ENCODE data around the gene FXYD1.

Gene FXYD1

GRCh38 chr19:35141837-35142605 is 3.4 kb downstream of the FXYD1 start:
- Histone ChIP-seq H2BK12ac (ENCODE audit: low read length) (no peak overlapping the region), H2AFZ (ENCODE audit: insufficient read depth, low read length, poor library complexity) (no peak overlapping the region), H3K4me3 (ENCODE audit: low read depth, low read length) (no peak overlapping the region), H3K79me2 (ENCODE audit: control insufficient read depth, insufficient read depth, low read length, poor library complexity) (no peaks in the 10 kb centered on the region), H3K14ac (ENCODE audit: low read length) (no peak overlapping the region), H3K4ac (ENCODE audit: low read depth, low read length) (no peak overlapping the region), H3K27ac (ENCODE audit: low read depth, low read length) (no peak overlapping the region), H3K9me3 (ENCODE audit: insufficient read depth, low read depth, low read length) (no peaks in the 10 kb centered on the region), H2BK5ac (ENCODE audit: low read depth, low read length, poor library complexity) (no peak overlapping the region), H3K18ac (ENCODE audit: low read length) (no peak overlapping the region), H3K9ac (ENCODE audit: low read length) (no peak overlapping the region), H4K8ac (ENCODE audit: low read depth, low read length) (no peak overlapping the region), H3K4me2 (ENCODE audit: low read length) (peak overlapping the region; percentile 42), H4K91ac (ENCODE audit: low read depth, low read length) (no peak overlapping the region), H3K27me3 (ENCODE audit: insufficient read depth, low read length) (peaks cover 26% of the 10 kb centered on the region), H3K79me1 (ENCODE audit: low read length) (no peaks in the 10 kb centered on the region), H3K36me3 (ENCODE audit: control insufficient read depth in 1 of 2, insufficient read depth in 2 of 2, low read length in 2 of 2) (no peaks in the 10 kb centered on the region), H3K23ac (ENCODE audit: low read length) (no peak overlapping the region), H2BK120ac (ENCODE audit: insufficient read depth, low read length, poor library complexity) (no peak overlapping the region), H4K12ac (ENCODE audit: low read depth, low read length) (no peak overlapping the region), H3K4me1 (ENCODE audit: control insufficient read depth in 1 of 2, insufficient read depth in 2 of 2, low read length in 2 of 2) (peaks cover 0 to 8% of the 10 kb centered on the region in 2 experiments), H2AK5ac (ENCODE audit: low read length) (no peak overlapping the region)
- WGBS (ENCODE audit: extremely low coverage, insufficient coverage, insufficient read length) = no CpG with 5 or more reads among the region's 21 CpGs
- no peak for DNase-seq

- Histone ChIP-seq H3K18ac (ENCODE audit: low read length) (no peak overlapping the region), H3K9ac (ENCODE audit: low read length) (no peak overlapping the region), H3K23ac (ENCODE audit: low read length) (no peak overlapping the region), H2BK5ac (ENCODE audit: low read depth, low read length, poor library complexity) (no peak overlapping the region), H3K27me3 (ENCODE audit: insufficient read depth, low read length) (peaks cover 26% of the 10 kb centered on the region), H4K8ac (ENCODE audit: low read depth, low read length) (no peak overlapping the region), H3K4me2 (ENCODE audit: low read length) (peak overlapping the region; percentile 42), H3K4me3 (ENCODE audit: low read depth, low read length) (no peak overlapping the region), H3K4ac (ENCODE audit: low read depth, low read length) (no peak overlapping the region), H3K27ac (ENCODE audit: low read depth, low read length) (no peak overlapping the region), H4K91ac (ENCODE audit: low read depth, low read length) (no peak overlapping the region), H4K12ac (ENCODE audit: low read depth, low read length) (no peak overlapping the region), H2AK5ac (ENCODE audit: low read length) (no peak overlapping the region), H3K14ac (ENCODE audit: low read length) (no peak overlapping the region), H3K36me3 (ENCODE audit: control insufficient read depth in 1 of 2, insufficient read depth in 2 of 2, low read length in 2 of 2) (no peaks in the 10 kb centered on the region), H2BK12ac (ENCODE audit: low read length) (no peak overlapping the region), H3K79me1 (ENCODE audit: low read length) (no peaks in the 10 kb centered on the region), H2AFZ (ENCODE audit: insufficient read depth, low read length, poor library complexity) (no peak overlapping the region), H3K79me2 (ENCODE audit: control insufficient read depth, insufficient read depth, low read length, poor library complexity) (no peaks in the 10 kb centered on the region), H3K9me3 (ENCODE audit: insufficient read depth, low read depth, low read length) (no peaks in the 10 kb centered on the region), H3K4me1 (ENCODE audit: control insufficient read depth in 1 of 2, insufficient read depth in 2 of 2, low read length in 2 of 2) (peaks cover 0 to 8% of the 10 kb centered on the region in 2 experiments), H2BK120ac (ENCODE audit: insufficient read depth, low read length, poor library complexity) (no peak overlapping the region)
- peak in 1 of 2 donors; percentile 65 for DNase-seq
- WGBS (ENCODE audit: extremely low coverage, insufficient coverage, insufficient read length) = no CpG with 5 or more reads among the region's 46 CpGs
Measured at GRCh38 chr19:35142606-35143230, 4.1 kb downstream of the FXYD1 start.

- no peak within 1 kb of the TSS for H3K14ac ChIP-seq (ENCODE audit: low read length)
- no peak within 1 kb of the TSS for H2AFZ ChIP-seq (ENCODE audit: insufficient read depth, low read length, poor library complexity)
- H3K9ac ChIP-seq (ENCODE audit: low read length) = no peak within 1 kb of the TSS
- no peak for DNase-seq
- H2BK5ac ChIP-seq (ENCODE audit: low read depth, low read length, poor library complexity) = no peak within 1 kb of the TSS
- H2AK5ac ChIP-seq (ENCODE audit: low read length) = no peak within 1 kb of the TSS
- H4K91ac ChIP-seq (ENCODE audit: low read depth, low read length) = no peak within 1 kb of the TSS
- H3K9me3 ChIP-seq (ENCODE audit: insufficient read depth, low read depth, low read length) = no peaks in the 10 kb centered on the region
- no peaks in the 10 kb centered on the region for H3K79me1 ChIP-seq (ENCODE audit: low read length)
- no peak within 1 kb of the TSS for H2BK120ac ChIP-seq (ENCODE audit: insufficient read depth, low read length, poor library complexity)
- H3K36me3 ChIP-seq (ENCODE audit: control insufficient read depth in 1 of 2, insufficient read depth in 2 of 2, low read length in 2 of 2) = no peaks in the 10 kb centered on the region
- no peaks in the 10 kb centered on the region for H3K79me2 ChIP-seq (ENCODE audit: control insufficient read depth, insufficient read depth, low read length, poor library complexity)
- H3K23ac ChIP-seq (ENCODE audit: low read length) = no peak within 1 kb of the TSS
- H3K27ac ChIP-seq (ENCODE audit: low read depth, low read length) = no peak within 1 kb of the TSS
- peak within 1 kb of the TSS; percentile 42 for H3K4me2 ChIP-seq (ENCODE audit: low read length)
- no peak within 1 kb of the TSS for H4K12ac ChIP-seq (ENCODE audit: low read depth, low read length)
- WGBS (ENCODE audit: extremely low coverage, insufficient coverage, insufficient read length) = no CpG with 5 or more reads among the region's 31 CpGs
- no peak within 1 kb of the TSS for H3K4me3 ChIP-seq (ENCODE audit: low read depth, low read length)
- no peak within 1 kb of the TSS for H2BK12ac ChIP-seq (ENCODE audit: low read length)
- peaks cover 0 to 8% of the 10 kb centered on the region in 2 experiments for H3K4me1 ChIP-seq (ENCODE audit: control insufficient read depth in 1 of 2, insufficient read depth in 2 of 2, low read length in 2 of 2)
- no peak within 1 kb of the TSS for H3K18ac ChIP-seq (ENCODE audit: low read length)
- H3K4ac ChIP-seq (ENCODE audit: low read depth, low read length) = no peak within 1 kb of the TSS
- H3K27me3 ChIP-seq (ENCODE audit: insufficient read depth, low read length) = peaks cover 26% of the 10 kb centered on the region
- no peak within 1 kb of the TSS for H4K8ac ChIP-seq (ENCODE audit: low read depth, low read length)
Measured at GRCh38 chr19:35143231-35143715, 4.6 kb downstream of the FXYD1 start, which contains the start of gene FXYD7. FXYD7 (plus strand) TSS chr19:35143255; CDS start chr19:35143334, 79 bp downstream.

- Histone ChIP-seq H3K27me3 (ENCODE audit: insufficient read depth, low read length) (peaks cover 26% of the 10 kb centered on the region), H2AFZ (ENCODE audit: insufficient read depth, low read length, poor library complexity) (no peak overlapping the region), H3K14ac (ENCODE audit: low read length) (no peak overlapping the region), H4K8ac (ENCODE audit: low read depth, low read length) (no peak overlapping the region), H3K18ac (ENCODE audit: low read length) (no peak overlapping the region), H2BK12ac (ENCODE audit: low read length) (no peak overlapping the region), H3K4me2 (ENCODE audit: low read length) (no peak overlapping the region), H3K9me3 (ENCODE audit: insufficient read depth, low read depth, low read length) (no peaks in the 10 kb centered on the region), H3K27ac (ENCODE audit: low read depth, low read length) (no peak overlapping the region), H3K9ac (ENCODE audit: low read length) (no peak overlapping the region), H3K36me3 (ENCODE audit: control insufficient read depth in 1 of 2, insufficient read depth in 2 of 2, low read length in 2 of 2) (no peaks in the 10 kb centered on the region), H2BK5ac (ENCODE audit: low read depth, low read length, poor library complexity) (no peak overlapping the region), H2AK5ac (ENCODE audit: low read length) (no peak overlapping the region), H2BK120ac (ENCODE audit: insufficient read depth, low read length, poor library complexity) (no peak overlapping the region), H4K12ac (ENCODE audit: low read depth, low read length) (no peak overlapping the region), H3K23ac (ENCODE audit: low read length) (no peak overlapping the region), H4K91ac (ENCODE audit: low read depth, low read length) (no peak overlapping the region), H3K79me1 (ENCODE audit: low read length) (no peaks in the 10 kb centered on the region), H3K4ac (ENCODE audit: low read depth, low read length) (no peak overlapping the region), H3K4me1 (ENCODE audit: control insufficient read depth in 1 of 2, insufficient read depth in 2 of 2, low read length in 2 of 2) (peaks cover 0 to 8% of the 10 kb centered on the region in 2 experiments), H3K4me3 (ENCODE audit: low read depth, low read length) (no peak overlapping the region), H3K79me2 (ENCODE audit: control insufficient read depth, insufficient read depth, low read length, poor library complexity) (no peaks in the 10 kb centered on the region)
- DNase-seq = no peak
- WGBS (ENCODE audit: extremely low coverage, insufficient coverage, insufficient read length) = no CpG with 5 or more reads among the region's 3 CpGs
Measured at GRCh38 chr19:35143818-35144217, 5.2 kb downstream of the FXYD1 start.
